Measurements from ENCODE around the gene SMIM20. TPM values are rescaled to one million over a fixed set of nuclear protein-coding genes. Genes with fewer than 3 reads are reported as not detected.

SMIM20 gene
- total and polyA plus RNA-seq, 3 donors from 2014 or later = 31.3 to 46.1 (median 38.3) TPM

DNA sequence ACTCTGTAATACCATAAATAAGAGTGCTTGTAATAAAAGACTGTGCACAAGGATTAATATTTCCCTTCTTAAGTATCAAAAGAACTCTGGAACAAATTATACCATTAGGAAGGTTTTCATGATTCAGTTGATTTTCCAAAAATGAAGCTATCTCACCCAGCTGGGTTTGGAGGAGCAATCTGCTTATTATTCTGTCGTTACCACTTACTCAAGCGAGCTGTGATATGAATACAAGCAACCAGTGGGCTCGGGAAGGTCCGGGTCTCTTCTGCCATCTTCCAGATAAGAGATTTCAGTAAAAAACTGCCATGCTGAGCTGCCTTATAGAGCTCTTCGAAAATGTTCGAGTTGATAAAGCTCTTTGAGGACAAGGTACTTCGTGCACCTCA lies 15.3 kb downstream of the SMIM20 start:
- no peaks in the 10 kb centered on the region for H3K36me3 ChIP-seq (ENCODE audit: low read depth, missing control alignments)
- TF ChIP-seq, protein P1, sequence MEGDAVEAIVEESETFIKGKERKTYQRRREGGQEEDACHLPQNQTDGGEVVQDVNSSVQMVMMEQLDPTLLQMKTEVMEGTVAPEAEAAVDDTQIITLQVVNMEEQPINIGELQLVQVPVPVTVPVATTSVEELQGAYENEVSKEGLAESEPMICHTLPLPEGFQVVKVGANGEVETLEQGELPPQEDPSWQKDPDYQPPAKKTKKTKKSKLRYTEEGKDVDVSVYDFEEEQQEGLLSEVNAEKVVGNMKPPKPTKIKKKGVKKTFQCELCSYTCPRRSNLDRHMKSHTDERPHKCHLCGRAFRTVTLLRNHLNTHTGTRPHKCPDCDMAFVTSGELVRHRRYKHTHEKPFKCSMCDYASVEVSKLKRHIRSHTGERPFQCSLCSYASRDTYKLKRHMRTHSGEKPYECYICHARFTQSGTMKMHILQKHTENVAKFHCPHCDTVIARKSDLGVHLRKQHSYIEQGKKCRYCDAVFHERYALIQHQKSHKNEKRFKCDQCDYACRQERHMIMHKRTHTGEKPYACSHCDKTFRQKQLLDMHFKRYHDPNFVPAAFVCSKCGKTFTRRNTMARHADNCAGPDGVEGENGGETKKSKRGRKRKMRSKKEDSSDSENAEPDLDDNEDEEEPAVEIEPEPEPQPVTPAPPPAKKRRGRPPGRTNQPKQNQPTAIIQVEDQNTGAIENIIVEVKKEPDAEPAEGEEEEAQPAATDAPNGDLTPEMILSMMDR (IDR thresholded peaks at IDR 0.05) = no peak
- TF ChIP-seq POLR2A (IDR thresholded peaks at IDR 0.05) = no peak
- no peak overlapping the region for H3K4me3 ChIP-seq
- WGBS, 2 donors = 85 to 86% methylated on average over 7 of the region's 7 CpGs
- no peaks in the 10 kb centered on the region for H3K9me3 ChIP-seq
- no peak overlapping the region for H3K27ac ChIP-seq
- intact Hi-C loops (cut with DNase I; ENCODE audit: low total_unique reads) = no loop called here
- no peak for DNase-seq
- no peaks in the 10 kb centered on the region for H3K4me1 ChIP-seq
- no peaks in the 10 kb centered on the region for H3K27me3 ChIP-seq

DNA sequence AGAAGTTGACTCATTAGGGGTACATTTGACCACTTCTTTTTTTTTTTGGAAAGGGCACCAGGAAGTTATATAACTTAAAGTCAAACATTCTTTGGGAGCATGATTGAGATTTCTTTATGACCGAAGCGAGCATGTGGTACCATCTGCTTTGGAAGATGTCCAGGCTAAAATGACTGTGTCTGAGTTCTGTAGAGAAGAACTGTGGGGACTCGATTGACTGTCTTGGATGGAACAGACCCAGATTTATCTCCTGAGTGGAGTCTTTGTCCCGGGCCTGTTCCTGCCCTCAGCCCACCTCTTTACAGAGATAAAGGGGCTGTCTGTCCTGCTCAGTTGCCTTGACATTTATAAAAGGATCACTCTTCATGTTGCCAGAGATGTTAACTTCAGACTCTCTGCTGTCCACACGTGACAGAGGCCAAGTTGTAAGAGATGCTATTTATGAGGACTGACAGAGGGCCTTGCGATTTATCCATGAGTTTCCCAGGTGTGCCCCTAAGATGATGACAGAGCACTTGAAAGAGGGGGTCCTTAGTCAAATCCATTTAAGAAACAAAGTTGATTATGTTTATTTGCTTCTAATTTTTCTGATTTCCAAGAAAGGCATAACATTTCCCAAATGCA lies 16.8 kb downstream of the SMIM20 start:
- H3K27ac ChIP-seq = no peak overlapping the region
- intact Hi-C loops (cut with DNase I; ENCODE audit: low total_unique reads) = no loop called here
- H3K36me3 ChIP-seq (ENCODE audit: low read depth, missing control alignments) = no peaks in the 10 kb centered on the region
- TF ChIP-seq, protein P1 (IDR thresholded peaks at IDR 0.05) = no peak
- TF ChIP-seq POLR2A (IDR thresholded peaks at IDR 0.05) = no peak
- 70% methylated on average over 6 of the region's 6 CpGs for WGBS, 2 donors
- H3K4me1 ChIP-seq = no peaks in the 10 kb centered on the region
- H3K27me3 ChIP-seq = no peaks in the 10 kb centered on the region
- H3K4me3 ChIP-seq = no peak overlapping the region
- DNase-seq = no peak
- H3K9me3 ChIP-seq = no peaks in the 10 kb centered on the region

DNA sequence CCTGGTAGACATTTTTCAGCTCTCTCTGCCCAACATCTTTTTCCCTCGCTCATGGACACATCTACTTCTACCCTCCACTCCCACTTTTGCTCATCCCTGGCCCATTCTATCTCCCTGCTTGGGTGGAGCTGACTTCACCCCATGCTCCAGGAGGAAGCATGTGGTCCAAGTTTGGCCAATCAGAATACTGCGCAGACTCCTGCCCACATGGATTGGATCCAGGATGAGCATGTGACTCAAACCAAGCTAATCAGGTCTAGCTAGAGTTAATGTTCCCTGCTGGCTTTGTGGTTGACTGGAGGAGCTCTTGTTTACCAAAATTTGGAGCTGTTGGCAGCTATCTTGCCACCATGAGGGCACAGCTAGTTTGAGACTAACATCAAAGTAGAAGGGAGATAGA lies 22.7 kb downstream of the SMIM20 start:
- intact Hi-C loops (cut with DNase I; ENCODE audit: low total_unique reads) = no loop called here
- H3K36me3 ChIP-seq (ENCODE audit: low read depth, missing control alignments) = no peaks in the 10 kb centered on the region
- 94% methylated on average over 2 of the region's 2 CpGs for WGBS, 2 donors
- no peak overlapping the region for H3K27ac ChIP-seq
- TF ChIP-seq POLR2A (IDR thresholded peaks at IDR 0.05) = no peak
- TF ChIP-seq, protein P1 (IDR thresholded peaks at IDR 0.05) = no peak
- no peak for DNase-seq
- H3K4me3 ChIP-seq = no peak overlapping the region
- no peaks in the 10 kb centered on the region for H3K9me3 ChIP-seq
- H3K27me3 ChIP-seq = no peaks in the 10 kb centered on the region
- H3K4me1 ChIP-seq = no peaks in the 10 kb centered on the region

DNA sequence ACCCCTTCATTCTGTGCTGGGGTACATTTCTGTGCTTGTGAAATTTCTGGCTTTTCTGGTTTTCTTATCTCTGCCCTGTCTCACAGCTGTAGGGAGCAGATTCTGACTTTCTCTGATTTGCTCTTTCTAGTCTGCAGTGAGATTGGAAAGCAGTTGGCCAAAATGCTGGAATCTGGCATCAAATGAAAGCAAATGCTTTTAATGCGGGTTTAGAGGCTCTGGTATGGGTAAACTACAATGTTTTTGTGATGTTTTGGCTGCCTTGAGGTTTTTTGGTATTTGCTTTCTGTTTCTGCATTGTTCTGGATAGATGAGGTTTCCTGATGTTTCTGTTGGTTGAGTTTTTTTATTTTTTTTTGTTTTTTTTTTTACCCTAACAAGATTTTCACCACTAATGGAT lies 23.8 kb downstream of the SMIM20 start:
- no peak for TF ChIP-seq POLR2A (IDR thresholded peaks at IDR 0.05)
- TF ChIP-seq, protein P1 (IDR thresholded peaks at IDR 0.05) = no peak
- Histone ChIP-seq H3K4me3 (no peak overlapping the region), H3K27me3 (no peaks in the 10 kb centered on the region), H3K9me3 (no peaks in the 10 kb centered on the region), H3K27ac (no peak overlapping the region), H3K36me3 (ENCODE audit: low read depth, missing control alignments) (no peaks in the 10 kb centered on the region), H3K4me1 (no peaks in the 10 kb centered on the region)
- WGBS, 2 donors = 59 to 83% methylated on average over 1 of the region's 1 CpG
- intact Hi-C loops (cut with DNase I; ENCODE audit: low total_unique reads) = no loop called here
- no peak for DNase-seq

DNA sequence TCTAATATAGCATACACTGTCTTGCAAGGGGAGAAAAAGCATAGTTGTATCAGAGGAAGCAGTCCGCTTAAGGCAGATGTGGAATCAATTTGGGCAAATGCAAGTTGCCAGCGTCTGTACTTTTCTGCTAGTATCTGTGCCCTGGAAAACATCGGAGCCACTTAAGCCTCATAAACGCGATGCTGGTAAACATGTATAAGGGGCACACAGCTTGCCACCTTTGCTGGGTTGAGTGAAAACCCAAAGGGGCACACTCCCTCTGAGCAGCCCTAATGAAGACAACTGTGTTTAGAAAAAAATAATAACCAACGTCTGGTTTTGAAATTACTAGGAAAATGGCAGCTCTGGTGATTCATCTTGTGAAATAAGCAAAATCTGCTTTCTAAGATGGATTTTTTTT lies 24.3 kb downstream of the SMIM20 start:
- Histone ChIP-seq H3K4me1 (no peaks in the 10 kb centered on the region), H3K27ac (no peak overlapping the region), H3K9me3 (no peaks in the 10 kb centered on the region), H3K4me3 (no peak overlapping the region), H3K36me3 (ENCODE audit: low read depth, missing control alignments) (no peaks in the 10 kb centered on the region), H3K27me3 (no peaks in the 10 kb centered on the region)
- WGBS, 2 donors = 88 to 90% methylated on average over 6 of the region's 6 CpGs
- intact Hi-C loops (cut with DNase I; ENCODE audit: low total_unique reads) = no loop called here
- no peak for DNase-seq
- TF ChIP-seq POLR2A (IDR thresholded peaks at IDR 0.05) = no peak
- TF ChIP-seq, protein P1 (IDR thresholded peaks at IDR 0.05) = no peak
